ENCODE results near the gene SEC24B. TPM values are rescaled to one million over a fixed set of nuclear protein-coding genes. Genes with fewer than 3 reads are reported as not detected.

SEC24B gene
- total RNA-seq, 1 donor from 2014 or later: 26.4 TPM

DNA sequence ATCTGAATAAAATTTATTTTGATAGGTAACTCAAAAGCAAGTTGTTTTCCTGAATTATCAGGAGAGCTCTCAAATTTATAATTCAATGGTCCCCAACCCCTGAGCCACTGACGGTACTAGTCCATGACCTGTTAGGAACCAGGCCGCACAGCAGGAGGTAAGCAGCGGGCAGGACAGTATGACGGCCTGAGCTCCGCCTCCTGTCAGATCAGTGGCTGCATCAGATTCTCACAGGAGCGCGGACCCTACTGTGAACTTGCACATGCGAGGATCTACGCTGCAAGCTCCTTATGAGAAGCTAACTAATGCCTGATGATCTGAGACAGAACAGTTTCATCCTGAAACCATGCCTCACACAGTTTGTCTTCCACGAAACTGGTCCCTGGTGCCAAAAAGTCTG, 37.9 kb upstream of the SEC24B start:
- no peak for DNase-seq
- no peak overlapping the region for H3K27ac ChIP-seq (replicated peaks)
- no peaks in the 10 kb centered on the region for H3K36me3 ChIP-seq
- no peaks in the 10 kb centered on the region for H3K9me3 ChIP-seq (replicated peaks)
- no peak overlapping the region for H3K4me3 ChIP-seq
- no peaks in the 10 kb centered on the region for H3K4me1 ChIP-seq
- intact Hi-C loops (cut with micrococcal nuclease): no loop called here
- no peak for TF ChIP-seq CTCF (IDR thresholded peaks at IDR 0.05; ENCODE audit: borderline replicate concordance)
- H3K27me3 ChIP-seq (ENCODE audit: low read depth): no peaks in the 10 kb centered on the region

DNA sequence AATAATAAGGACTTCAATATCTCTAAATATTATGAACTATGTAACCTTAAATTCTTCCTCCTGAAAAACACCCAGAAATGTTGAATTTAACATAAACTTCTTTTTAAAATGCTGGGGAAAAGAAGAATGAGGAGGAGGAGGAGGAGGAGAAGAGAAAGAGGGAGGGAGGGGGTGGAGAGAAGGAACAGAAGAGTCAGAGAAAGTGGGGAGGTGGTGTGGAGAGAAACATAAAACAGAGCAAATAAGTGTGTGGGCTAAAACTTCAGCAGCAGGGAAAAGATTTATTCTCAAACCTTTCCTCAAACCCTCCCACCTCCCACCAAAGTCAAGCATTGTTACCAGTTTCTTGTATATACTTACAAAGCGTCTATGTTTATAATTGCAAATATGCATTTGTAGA, 34.7 kb upstream of the SEC24B start:
- Histone ChIP-seq H3K27me3 (ENCODE audit: low read depth) (no peaks in the 10 kb centered on the region), H3K4me3 (no peak overlapping the region), H3K36me3 (no peaks in the 10 kb centered on the region), H3K4me1 (no peaks in the 10 kb centered on the region), H3K27ac (replicated peaks) (no peak overlapping the region), H3K9me3 (replicated peaks) (no peaks in the 10 kb centered on the region)
- intact Hi-C loops (cut with micrococcal nuclease): no loop called here
- no peak for DNase-seq
- TF ChIP-seq CTCF (IDR thresholded peaks at IDR 0.05; ENCODE audit: borderline replicate concordance): no peak

- Histone ChIP-seq H3K9me3 (replicated peaks) (no peaks in the 10 kb centered on the region), H3K4me3 (no peak overlapping the region), H3K4me1 (peaks cover under 1% of the 10 kb centered on the region), H3K27me3 (ENCODE audit: low read depth) (no peaks in the 10 kb centered on the region), H3K27ac (replicated peaks) (no peak overlapping the region), H3K36me3 (no peaks in the 10 kb centered on the region)
- peak; percentile 79 for TF ChIP-seq CTCF (IDR thresholded peaks at IDR 0.05; ENCODE audit: borderline replicate concordance)
- no peak for DNase-seq
- intact Hi-C loops (cut with micrococcal nuclease): loop anchor here (5.0 kb wide), 1 partner anchor 574 kb away; no protein-coding TSS in a partner anchor
Measured at GRCh38 chr4:109406337-109406931, 27.2 kb upstream of the SEC24B start.

DNA sequence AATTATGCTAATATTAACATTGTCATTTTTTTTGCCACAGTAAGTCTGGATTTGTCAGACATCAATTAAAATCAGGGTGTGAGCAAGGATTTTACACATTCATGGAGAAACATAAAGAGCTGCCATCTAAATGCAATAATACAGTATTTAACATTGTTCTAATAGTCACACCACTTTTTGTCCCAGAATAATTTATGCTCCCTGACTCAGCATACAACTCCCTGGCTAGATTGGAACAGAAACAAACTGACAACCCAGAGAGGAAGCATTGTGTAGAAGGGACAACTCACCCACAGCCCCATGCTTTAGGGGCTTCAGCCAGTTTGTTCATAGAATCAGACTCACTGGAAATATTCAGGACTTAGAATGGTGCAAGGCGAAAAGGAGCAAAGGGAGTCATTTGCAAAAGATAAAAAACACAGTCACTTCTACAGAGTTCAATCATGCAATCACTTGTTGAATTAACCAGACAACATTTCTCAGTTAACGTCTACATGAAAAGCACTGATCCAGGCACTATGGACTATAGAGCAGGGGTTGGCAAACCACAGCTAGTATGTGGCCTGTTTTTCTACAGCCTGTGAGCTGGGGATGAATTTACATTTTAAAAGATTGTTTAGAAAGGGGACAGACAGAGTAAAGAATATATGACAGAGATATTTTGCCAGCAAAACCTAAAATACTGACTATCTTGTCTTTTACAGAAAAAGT, 26.4 kb upstream of the SEC24B start:
- Histone ChIP-seq H3K36me3 (no peaks in the 10 kb centered on the region), H3K4me1 (peaks cover 8% of the 10 kb centered on the region), H3K27me3 (ENCODE audit: low read depth) (no peaks in the 10 kb centered on the region), H3K4me3 (no peak overlapping the region), H3K9me3 (replicated peaks) (no peaks in the 10 kb centered on the region), H3K27ac (replicated peaks) (no peak overlapping the region)
- no peak for TF ChIP-seq CTCF (IDR thresholded peaks at IDR 0.05; ENCODE audit: borderline replicate concordance)
- intact Hi-C loops (cut with micrococcal nuclease): loop anchor here (5.0 kb wide), 1 partner anchor 575 kb away; no protein-coding TSS in a partner anchor
- DNase-seq: no peak

GRCh38 chr4:109408711-109409110, 24.9 kb upstream of the SEC24B start:
- Histone ChIP-seq H3K9me3 (replicated peaks) (no peaks in the 10 kb centered on the region), H3K4me1 (peaks cover 10% of the 10 kb centered on the region), H3K4me3 (no peak overlapping the region), H3K27ac (replicated peaks) (no peak overlapping the region), H3K36me3 (no peaks in the 10 kb centered on the region), H3K27me3 (ENCODE audit: low read depth) (no peaks in the 10 kb centered on the region)
- TF ChIP-seq CTCF (IDR thresholded peaks at IDR 0.05; ENCODE audit: borderline replicate concordance): no peak
- DNase-seq: no peak
- intact Hi-C loops (cut with micrococcal nuclease): loop anchor here (5.0 kb wide), 1 partner anchor 576 kb away; no protein-coding TSS in a partner anchor
